ENCODE results near the gene RERE.

DNA sequence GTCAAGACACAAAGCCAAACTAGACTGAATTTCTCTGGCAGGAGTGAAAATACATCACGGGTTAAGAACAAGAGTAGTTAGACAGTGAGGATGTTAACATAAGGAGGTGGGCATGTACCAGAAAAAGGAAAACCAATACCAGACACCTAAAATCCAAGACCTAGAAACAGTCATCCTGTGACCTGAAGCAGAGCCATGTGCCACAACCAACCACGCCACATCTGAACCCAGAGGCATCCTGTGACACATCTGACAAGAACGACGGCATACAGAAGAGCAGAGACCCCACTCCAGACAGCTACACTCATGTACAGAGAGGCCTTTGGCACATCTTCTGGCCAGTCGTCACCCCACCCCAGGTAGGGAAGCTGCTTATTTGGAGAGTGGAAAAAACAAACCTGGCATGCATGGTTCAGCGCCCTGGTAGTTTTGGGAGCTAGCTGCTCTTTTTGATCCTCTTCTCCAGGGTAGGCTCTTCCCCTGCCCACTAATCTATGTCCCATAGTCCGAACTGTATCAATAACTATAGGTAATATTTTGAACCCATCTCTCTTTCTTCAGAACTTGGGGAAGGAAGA, 427.4 kb downstream of the RERE start:
- TF ChIP-seq, protein P1, sequence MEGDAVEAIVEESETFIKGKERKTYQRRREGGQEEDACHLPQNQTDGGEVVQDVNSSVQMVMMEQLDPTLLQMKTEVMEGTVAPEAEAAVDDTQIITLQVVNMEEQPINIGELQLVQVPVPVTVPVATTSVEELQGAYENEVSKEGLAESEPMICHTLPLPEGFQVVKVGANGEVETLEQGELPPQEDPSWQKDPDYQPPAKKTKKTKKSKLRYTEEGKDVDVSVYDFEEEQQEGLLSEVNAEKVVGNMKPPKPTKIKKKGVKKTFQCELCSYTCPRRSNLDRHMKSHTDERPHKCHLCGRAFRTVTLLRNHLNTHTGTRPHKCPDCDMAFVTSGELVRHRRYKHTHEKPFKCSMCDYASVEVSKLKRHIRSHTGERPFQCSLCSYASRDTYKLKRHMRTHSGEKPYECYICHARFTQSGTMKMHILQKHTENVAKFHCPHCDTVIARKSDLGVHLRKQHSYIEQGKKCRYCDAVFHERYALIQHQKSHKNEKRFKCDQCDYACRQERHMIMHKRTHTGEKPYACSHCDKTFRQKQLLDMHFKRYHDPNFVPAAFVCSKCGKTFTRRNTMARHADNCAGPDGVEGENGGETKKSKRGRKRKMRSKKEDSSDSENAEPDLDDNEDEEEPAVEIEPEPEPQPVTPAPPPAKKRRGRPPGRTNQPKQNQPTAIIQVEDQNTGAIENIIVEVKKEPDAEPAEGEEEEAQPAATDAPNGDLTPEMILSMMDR (conservative IDR thresholded peaks at IDR 0.05 in 1 of 2, IDR thresholded peaks at IDR 0.05 in 1 of 2; ENCODE audit: extremely low read depth in 1 of 2, insufficient read depth in 1 of 2, low read depth in 1 of 2, low read length in 2 of 2) = no peak
- TF ChIP-seq EZH2 (IDR thresholded peaks at IDR 0.05; ENCODE audit: borderline replicate concordance, low read length) = no peak
